A673 (cell line): ENCODE data around the gene FGFR2.

ENCODE experiments used
- EZH2 ChIP-seq: fragments of 200-600 bp; sonication (generic); IDR thresholded peaks from 2 replicates; pipeline ENCODE4 v1.6.1; 2017; ENCODE audit warnings: borderline replicate concordance, low read depth, mild to moderate bottlenecking, mixed read lengths, antibody characterized with exemption, low read length; ENCODE audit not compliant: poor library complexity, severe bottlenecking
- TF ChIP-seq, protein P1 (sequence below): fragments of 300-800, 200-600 bp; sonication (generic); conservative IDR thresholded peaks from 2 replicates; pipeline ENCODE4 v1.5.1; 2017; ENCODE audit warnings: low read depth, mild to moderate bottlenecking, antibody characterized with exemption, low read length, moderate library complexity, mixed read lengths

- TF ChIP-seq, protein P1, sequence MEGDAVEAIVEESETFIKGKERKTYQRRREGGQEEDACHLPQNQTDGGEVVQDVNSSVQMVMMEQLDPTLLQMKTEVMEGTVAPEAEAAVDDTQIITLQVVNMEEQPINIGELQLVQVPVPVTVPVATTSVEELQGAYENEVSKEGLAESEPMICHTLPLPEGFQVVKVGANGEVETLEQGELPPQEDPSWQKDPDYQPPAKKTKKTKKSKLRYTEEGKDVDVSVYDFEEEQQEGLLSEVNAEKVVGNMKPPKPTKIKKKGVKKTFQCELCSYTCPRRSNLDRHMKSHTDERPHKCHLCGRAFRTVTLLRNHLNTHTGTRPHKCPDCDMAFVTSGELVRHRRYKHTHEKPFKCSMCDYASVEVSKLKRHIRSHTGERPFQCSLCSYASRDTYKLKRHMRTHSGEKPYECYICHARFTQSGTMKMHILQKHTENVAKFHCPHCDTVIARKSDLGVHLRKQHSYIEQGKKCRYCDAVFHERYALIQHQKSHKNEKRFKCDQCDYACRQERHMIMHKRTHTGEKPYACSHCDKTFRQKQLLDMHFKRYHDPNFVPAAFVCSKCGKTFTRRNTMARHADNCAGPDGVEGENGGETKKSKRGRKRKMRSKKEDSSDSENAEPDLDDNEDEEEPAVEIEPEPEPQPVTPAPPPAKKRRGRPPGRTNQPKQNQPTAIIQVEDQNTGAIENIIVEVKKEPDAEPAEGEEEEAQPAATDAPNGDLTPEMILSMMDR, result no peak
- TF ChIP-seq EZH2, result no peak
These were observed 2.4 kb upstream of the FGFR2 start for GRCh38 chr10:121600611-121601010.
